Measurements from ENCODE around the gene APOA5. TPM values are rescaled to one million over a fixed set of nuclear protein-coding genes. Genes with fewer than 3 reads are reported as not detected.

The APOA5 gene
- total and polyA plus RNA-seq, 9 of the 15 experiments (the other 6 are each of a cell fraction or from before 2014, with no cell fraction given), result not detected

DNA sequence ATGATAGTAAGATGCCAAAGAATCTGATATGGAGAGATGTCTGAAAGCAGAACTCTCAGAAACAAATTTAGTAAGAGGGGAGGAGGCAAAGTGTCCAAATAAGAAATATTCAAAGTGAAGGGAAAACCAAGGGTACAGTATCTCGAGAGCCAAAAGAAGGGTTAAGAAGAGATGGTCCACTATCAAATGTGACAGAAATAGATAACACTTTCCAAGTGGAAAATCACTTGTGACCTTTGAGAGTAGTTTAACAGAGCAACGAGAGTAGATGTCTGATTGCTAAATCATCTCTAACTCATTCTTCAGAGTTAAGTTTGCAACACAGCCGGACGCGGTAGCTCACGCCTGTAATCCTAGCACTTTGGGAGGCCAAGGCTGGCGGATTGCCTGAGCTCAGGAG is 14.6 kb downstream of the APOA5 start (continued):
- no peak for TF ChIP-seq KDM4B (IDR thresholded peaks at IDR 0.05; ENCODE audit: borderline replicate concordance in 2 of 2, low read depth in 1 of 2)
- TF ChIP-seq NR1H2 (CRISPR knock-in tag; IDR thresholded peaks at IDR 0.05), result no peak
- no peak for TF ChIP-seq ATF3 (IDR thresholded peaks at IDR 0.05)
- no peak for TF ChIP-seq ATF3 (CRISPR knock-in tag; conservative IDR thresholded peaks at IDR 0.05)
- no peak for TF ChIP-seq ZNF766 (CRISPR knock-in tag; conservative IDR thresholded peaks at IDR 0.05)
- no peak for TF ChIP-seq PHTF2 (CRISPR knock-in tag; IDR thresholded peaks at IDR 0.05)
- no peak for TF ChIP-seq POLR2B (IDR thresholded peaks at IDR 0.05; ENCODE audit: low read depth, partially characterized antibody)
- no peak for TF ChIP-seq KLF10 (CRISPR knock-in tag; IDR thresholded peaks at IDR 0.05)
- TF ChIP-seq SMARCA4 (IDR thresholded peaks at IDR 0.05), result 0 out of 2 replicates have a peak, but pooled peaks have one; percentile 8
- TF ChIP-seq, protein P1, sequence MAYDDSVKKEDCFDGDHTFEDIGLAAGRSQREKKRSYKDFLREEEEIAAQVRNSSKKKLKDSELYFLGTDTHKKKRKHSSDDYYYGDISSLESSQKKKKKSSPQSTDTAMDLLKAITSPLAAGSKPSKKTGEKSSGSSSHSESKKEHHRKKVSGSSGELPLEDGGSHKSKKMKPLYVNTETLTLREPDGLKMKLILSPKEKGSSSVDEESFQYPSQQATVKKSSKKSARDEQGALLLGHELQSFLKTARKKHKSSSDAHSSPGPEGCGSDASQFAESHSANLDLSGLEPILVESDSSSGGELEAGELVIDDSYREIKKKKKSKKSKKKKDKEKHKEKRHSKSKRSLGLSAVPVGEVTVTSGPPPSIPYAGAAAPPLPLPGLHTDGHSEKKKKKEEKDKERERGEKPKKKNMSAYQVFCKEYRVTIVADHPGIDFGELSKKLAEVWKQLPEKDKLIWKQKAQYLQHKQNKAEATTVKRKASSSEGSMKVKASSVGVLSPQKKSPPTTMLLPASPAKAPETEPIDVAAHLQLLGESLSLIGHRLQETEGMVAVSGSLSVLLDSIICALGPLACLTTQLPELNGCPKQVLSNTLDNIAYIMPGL (CRISPR knock-in tag; IDR thresholded peaks at IDR 0.05), result no peak
- TF ChIP-seq SP1 (CRISPR knock-in tag; IDR thresholded peaks at IDR 0.05), result no peak; the same call in 1 of the 2 replicates
- TF ChIP-seq ZNF277 (CRISPR knock-in tag; IDR thresholded peaks at IDR 0.05; ENCODE audit: borderline replicate concordance), result no peak
- no peak for TF ChIP-seq MXI1 (IDR thresholded peaks at IDR 0.05; ENCODE audit: low read depth, low read length)
- TF ChIP-seq HOMEZ (CRISPR knock-in tag; IDR thresholded peaks at IDR 0.05), result no peak
- no peak for TF ChIP-seq ILK (tag; IDR thresholded peaks at IDR 0.05; ENCODE audit: borderline replicate concordance, low read depth)
- TF ChIP-seq RBFOX2 (IDR thresholded peaks at IDR 0.05; ENCODE audit: low read depth, low read length), result no peak
- no peak for TF ChIP-seq BRF1 (IDR thresholded peaks at IDR 0.05; ENCODE audit: borderline replicate concordance, extremely low read depth, insufficient read length)
- no peak for TF ChIP-seq RAD21 (CRISPR knock-in tag; conservative IDR thresholded peaks at IDR 0.05 in 1 of 2, IDR thresholded peaks at IDR 0.05 in 1 of 2)
- TF ChIP-seq SPI1 (IDR thresholded peaks at IDR 0.05; ENCODE audit: borderline replicate concordance, low read depth, low read length), result no peak

Measured in K562 (cell line).